Mesenteric fat pad (tissue), 1 donor: Measurements from ENCODE around the gene THAP10. TPM values are rescaled to one million over a fixed set of nuclear protein-coding genes. Genes with fewer than 3 reads are reported as not detected.
"Not testable (repeated sequence)": the region's sequence is repeated elsewhere in the genome, so short reads cannot be mapped to it uniquely, and the experiment has no call there.

ENCODE experiments used
- DNase-seq: peaks from one replicate; pipeline ENCODE4 v3.0.0-alpha.2; 2020; ENCODE audit warnings: low spot score
- long read RNA-seq: library from polyadenylated mRNA; unstranded; transcript quantifications from one replicate; pipeline ENCODE4 v2.0.0, GENCODE V29; 2020
- total RNA-seq: library from RNA; stranded (reverse); fragmentation: NEBNext Ultra II Directional; extraction: Animal tissue kit (Norgen Biotek cat#: 25700); gene quantifications from one replicate; pipeline ENCODE4 v1.2.1, GENCODE V29; 2021
- donor health status: DM: yes; HTN: yes; CAD: no.

Gene THAP10
- 1.0 TPM for total RNA-seq
- long read RNA-seq, partial matches to known transcripts: 0 of 1 reads
- long read RNA-seq, other reads (novel, unspliced or antisense): 0 of 1 reads

DNA sequence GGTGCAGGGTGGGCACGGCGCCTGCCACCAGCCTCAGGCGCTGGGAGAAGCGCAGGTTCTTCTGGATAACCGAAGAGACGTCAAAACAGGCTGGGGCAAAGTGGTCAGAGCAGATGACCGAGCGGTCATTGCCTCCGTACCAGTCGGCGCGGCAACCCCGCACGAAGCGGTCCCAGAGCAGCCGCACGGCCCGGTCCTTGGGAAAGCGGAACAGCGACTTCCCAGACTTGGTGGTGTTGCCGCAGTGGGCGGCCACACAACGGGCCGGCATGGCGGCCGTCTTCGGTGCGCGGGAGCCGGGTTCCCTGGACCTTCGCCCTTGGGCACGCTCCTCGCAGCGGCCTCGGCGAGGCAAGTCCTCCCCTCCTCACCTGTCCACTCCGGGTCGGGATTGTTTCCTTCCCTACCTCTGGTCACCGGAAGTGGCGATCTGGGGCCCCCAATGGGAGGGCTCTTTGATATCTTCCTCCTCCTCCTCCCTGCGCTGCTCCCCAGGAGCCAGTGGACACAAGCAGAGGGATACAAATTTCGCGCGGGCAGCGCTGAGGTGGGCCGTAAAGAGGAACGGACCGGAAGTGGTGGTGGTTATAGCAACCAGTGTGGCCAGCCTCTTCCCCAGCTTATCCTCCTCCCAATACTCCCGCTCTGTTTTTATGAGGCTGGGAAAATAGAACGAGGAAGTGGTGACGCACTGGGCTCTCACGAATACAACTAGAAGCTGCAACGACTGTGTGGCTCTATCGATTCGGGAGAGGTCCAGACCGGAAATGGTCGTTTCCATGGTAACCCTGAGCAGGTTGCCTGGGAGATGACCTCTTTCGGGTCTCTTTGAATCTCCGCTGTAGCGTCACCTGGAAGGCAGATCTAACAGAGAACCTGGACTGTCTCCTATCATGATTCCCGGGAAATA, at the start of gene THAP10, which contains the start of gene LRRC49:
Gene THAP10, minus strand, starts transcription at position 432 of the 910 bp plus-strand sequence. Its CDS starts 161 bp downstream, at position 271.
Gene LRRC49, plus strand, starts transcription at position 825 of the 910 bp plus-strand sequence. Its CDS starts 69 bp downstream, at position 894.
- DNase-seq: peak; percentile 92

DNA sequence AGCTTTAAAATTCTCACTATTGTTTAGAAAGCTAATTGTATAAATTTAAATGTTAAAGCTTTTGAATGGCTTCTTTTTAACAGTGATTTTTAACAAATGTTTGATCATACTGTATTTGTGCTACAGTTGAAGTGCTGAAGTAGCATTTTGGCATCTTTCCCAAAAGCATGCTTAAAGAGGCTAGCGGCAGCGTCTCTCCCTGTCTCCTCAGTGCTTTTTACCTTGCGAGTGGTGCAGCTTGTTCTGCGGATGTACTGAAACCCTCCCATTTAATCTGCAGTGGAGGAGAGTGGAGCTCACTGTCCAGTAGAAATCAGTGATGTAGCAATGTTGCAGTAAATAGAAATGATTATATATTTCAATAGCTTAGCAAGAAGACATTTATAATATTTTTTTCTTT, 44.1 kb upstream of the THAP10 start:
- no peak for DNase-seq

DNA sequence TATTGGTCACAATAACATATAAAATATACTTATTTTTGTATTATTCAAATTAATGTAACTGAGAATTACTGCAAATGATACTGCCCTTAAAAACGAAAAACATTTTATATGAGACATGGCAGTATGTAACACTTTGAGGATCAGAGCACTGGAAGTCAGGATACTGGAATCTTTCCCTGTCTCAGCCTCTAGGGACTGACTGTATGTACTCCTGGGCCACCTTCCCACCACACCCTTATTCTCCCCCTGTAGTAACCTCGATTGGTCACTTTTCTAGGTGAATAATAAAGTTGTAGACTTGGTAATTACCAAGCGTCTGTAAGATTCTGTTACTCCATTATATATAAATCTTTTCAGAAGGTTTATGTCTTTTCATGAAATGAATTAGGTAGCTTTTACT, 43.4 kb upstream of the THAP10 start:
- DNase-seq: no peak

DNA sequence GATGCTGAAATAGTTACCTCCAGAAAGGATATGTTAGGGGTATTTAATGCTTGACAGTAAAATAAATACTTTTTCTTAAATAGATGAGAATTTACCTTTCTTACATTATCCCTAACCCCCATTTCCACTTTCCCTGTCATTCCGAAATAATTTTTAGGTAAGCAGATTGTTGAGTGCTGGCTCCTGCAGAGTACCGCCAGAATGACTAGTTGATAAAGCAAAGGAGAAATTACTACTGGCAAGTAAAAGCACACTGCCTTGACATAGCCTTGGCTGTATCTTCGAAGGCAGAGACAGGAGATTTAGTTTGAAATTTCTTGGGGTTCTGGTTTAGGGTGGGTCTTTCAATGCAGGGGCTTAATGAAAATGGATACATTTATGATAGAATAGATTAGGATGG, 41.2 kb upstream of the THAP10 start:
- no peak for DNase-seq

DNA sequence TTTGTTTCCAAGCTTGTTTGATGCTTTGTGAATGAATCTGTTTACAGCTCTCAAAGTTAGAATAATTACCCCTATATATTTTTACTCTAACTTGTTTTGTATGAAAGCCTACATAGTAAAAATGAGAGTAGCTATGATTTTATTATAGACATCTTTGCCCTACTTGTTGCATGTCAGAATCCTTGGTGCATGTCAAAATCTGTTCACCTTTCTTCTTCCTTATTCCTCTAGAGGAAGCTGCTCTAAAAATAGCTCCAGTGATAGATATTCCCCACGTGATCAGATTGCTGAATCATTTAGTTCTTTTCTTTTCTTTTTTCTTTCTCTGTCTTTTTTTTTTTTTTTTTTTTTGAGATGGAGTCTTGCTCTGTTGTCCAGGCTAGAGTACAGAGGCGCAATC, 40.2 kb upstream of the THAP10 start:
- DNase-seq: no peak

DNA sequence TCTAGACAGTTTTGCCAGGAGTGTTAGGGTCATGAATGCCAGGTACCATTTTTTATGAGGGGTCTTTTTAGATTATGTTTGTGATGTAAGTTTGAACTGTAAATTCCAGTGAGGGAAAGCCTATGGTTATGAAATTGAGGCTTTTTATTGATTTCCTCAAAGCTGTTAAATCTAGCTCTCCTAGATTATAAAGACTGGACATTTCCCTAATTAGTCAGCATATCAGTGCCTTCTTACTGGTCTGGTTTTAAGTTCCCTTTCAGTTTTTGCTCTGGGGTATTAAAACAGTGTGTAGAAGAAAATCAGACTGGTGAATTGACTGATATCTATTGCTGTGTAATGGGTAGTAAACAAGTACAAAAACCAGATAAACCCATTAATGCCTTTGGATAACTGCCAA, 39.6 kb upstream of the THAP10 start:
- no peak for DNase-seq

DNA sequence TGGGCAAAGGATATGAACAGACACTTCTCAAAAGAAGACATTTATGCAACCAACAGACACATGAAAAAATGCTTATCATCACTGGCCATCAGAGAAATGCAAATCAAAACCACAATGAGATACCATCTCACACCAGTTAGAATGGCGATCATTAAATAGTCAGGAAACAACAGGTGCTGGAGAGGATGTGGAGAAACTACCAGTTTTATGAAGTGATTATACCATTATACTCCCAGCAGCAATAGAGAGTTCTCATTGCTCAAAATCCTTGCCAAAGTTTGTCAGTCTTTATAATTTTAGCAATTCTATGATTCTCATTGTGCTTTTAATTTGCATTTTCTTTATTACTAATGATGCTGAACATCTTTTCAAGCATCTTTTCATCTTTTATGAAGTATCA, 34.7 kb upstream of the THAP10 start:
- not testable (repeated sequence) for DNase-seq

- no peak for DNase-seq
Observed at GRCh38 chr15:70923311-70924080, 31.3 kb upstream of the THAP10 start.

DNA sequence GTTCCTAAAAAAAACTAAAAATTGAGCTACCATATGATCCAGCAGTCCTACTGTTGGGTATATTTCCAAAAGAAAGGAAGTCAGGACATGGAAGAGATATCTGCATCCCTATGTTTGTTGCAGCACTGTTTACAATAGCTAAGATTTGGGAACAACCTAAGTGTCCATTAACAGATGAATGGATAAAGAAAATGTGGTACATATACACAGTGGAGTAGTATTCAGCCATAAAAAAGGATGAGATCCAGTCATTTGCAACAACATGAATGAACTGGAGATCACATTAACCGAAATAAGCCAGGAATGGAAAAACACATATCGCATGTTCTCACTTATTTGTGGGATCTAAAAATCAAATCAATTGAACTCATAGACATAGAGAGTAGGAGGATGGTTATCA, 29.9 kb upstream of the THAP10 start:
- DNase-seq: no peak

- no peak for DNase-seq
Observed at GRCh38 chr15:70920981-70921696, 28.9 kb upstream of the THAP10 start.

GRCh38 chr15:70917955-70918354, 25.7 kb upstream of the THAP10 start:
- no peak for DNase-seq

GRCh38 chr15:70916531-70916930, 24.3 kb upstream of the THAP10 start:
- DNase-seq: no peak

- DNase-seq: no peak
Observed at GRCh38 chr15:70912187-70912586, 20.0 kb upstream of the THAP10 start.

GRCh38 chr15:70910958-70911357, 18.7 kb upstream of the THAP10 start:
- DNase-seq: no peak

DNA sequence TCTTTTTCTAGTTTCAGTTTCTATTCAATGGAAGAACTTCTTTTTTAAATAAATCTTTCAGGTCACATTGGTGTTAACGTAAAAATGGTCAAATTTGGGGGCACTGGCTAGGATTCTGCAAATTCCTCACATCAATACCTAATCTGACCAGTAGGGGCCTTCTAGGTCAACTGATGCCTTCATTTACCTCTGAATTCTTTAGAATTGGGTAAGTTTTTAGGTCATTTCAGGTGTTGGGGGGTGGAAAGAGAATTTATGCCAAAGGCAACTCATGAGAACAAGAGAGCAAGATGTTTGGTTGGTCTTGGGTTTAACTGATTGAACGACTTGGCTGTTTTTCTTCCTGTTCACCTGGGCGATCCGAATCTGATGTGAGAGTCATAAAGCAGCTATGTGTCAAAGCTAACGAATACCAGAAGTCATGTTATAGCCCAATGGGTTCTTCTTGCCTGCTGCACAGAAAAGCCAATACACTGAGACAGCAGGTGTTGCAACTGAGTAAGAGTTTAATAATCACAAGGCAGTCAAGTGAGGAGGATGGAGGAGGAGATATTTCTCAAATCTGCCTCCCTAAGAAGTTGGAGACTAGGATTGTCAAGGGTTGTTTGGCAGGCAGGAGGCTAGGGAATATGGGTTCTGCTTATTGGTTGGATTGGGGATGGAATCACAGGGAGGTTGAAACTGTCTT, 15.7 kb upstream of the THAP10 start:
- no peak for DNase-seq

GRCh38 chr15:70906842-70907241, 14.6 kb upstream of the THAP10 start:
- DNase-seq: no peak

DNA sequence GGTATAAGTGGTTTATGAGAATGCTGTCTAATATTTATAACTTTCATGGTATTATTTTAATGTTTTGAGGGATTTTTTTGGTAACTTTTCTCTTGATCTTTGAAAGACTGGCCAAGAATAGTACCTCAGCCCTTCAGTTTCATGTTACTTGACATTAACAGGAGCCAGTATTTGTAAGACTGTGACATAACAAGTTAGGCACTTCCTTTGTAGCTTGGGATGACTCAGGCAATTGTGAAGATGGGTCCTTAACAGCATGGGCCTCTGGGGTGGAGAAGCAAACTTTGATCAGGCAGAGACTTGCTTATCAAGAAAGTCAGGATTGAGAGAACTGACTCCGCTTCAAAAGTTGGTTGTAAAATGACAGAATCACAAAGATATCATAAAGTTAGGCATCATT, 9.9 kb upstream of the THAP10 start:
- DNase-seq: no peak

- no peak for DNase-seq
Observed at GRCh38 chr15:70892912-70893560, 803 bp upstream of the THAP10 start.

DNA sequence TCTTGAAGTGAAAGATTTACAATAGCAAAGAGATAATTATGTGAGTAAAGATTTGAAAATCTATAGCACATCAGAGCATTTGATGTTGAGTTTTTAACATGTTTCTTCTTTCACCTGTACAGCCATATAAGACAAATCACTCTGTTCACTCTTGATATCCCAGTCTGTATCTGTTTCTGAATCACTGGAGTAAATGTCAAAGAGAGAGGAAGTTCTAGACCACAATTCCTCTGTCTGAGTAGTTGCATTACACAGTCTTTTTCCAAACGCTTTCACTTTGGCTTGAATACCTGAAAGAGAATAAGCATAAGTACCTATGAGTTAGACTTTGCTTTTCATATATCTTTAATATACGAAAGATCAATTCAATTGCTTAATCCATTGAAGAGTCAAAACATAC, 9.9 kb downstream of the THAP10 start:
- no peak for DNase-seq

- DNase-seq: no peak
Observed at GRCh38 chr15:70880781-70881180, 11.5 kb downstream of the THAP10 start.
